Uterus (tissue), 2 donors: ENCODE results near the gene LGMN.

Experiments
- POLR2A ChIP-seq, 2 donors: fragments of 450-650 bp; IDR thresholded peaks; one replicate each; pipeline ENCODE4 v1.6.1; 2016; ENCODE audit warnings: antibody characterized with exemption in 2 of 2, mild to moderate bottlenecking in 1 of 2, moderate library complexity in 1 of 2
- TF ChIP-seq, protein P1 (sequence below), 4 experiments: fragments of 200-600 bp in 2 of 4; fragments of 450-650 bp in 2 of 4; sonication (generic) in 2 of 4; IDR thresholded peaks; one replicate each; pipeline ENCODE4 v1.5.1; 2016 to 2019; ENCODE audit warnings: antibody characterized with exemption in 4 of 4, mild to moderate bottlenecking in 2 of 4, moderate library complexity in 1 of 4

DNA sequence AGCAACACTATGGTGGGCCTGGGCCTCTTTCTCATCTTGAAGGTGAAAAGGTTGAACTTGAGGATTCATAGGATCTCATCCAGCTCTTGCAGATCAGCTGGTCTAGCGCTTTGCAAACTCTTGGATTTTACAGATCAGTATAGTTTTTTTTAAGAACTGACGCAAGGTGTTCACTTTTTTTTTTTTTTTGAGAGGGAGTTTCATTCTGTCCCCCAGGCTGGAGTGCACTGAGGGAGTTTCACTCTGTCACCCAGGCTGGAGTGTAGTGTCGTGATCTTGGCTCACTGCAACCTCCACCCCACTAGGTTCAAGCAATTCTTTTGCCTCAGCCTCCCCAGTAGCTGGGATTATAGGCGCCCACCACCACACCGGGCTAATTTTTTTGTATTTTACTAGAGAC, 20.4 kb upstream of the LGMN start:
- TF ChIP-seq, protein P1, sequence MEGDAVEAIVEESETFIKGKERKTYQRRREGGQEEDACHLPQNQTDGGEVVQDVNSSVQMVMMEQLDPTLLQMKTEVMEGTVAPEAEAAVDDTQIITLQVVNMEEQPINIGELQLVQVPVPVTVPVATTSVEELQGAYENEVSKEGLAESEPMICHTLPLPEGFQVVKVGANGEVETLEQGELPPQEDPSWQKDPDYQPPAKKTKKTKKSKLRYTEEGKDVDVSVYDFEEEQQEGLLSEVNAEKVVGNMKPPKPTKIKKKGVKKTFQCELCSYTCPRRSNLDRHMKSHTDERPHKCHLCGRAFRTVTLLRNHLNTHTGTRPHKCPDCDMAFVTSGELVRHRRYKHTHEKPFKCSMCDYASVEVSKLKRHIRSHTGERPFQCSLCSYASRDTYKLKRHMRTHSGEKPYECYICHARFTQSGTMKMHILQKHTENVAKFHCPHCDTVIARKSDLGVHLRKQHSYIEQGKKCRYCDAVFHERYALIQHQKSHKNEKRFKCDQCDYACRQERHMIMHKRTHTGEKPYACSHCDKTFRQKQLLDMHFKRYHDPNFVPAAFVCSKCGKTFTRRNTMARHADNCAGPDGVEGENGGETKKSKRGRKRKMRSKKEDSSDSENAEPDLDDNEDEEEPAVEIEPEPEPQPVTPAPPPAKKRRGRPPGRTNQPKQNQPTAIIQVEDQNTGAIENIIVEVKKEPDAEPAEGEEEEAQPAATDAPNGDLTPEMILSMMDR (IDR thresholded peaks at IDR 0.05) = no peak
- TF ChIP-seq POLR2A (IDR thresholded peaks at IDR 0.05) = no peak
